H9 (cell line): ENCODE results near the gene KLHL21. TPM values are rescaled to one million over a fixed set of nuclear protein-coding genes. Genes with fewer than 3 reads are reported as not detected.

ENCODE experiments used
- DNase-seq: peaks from one replicate; pipeline ENCODE4 v3.0.0-alpha.2; 2017
- H2AFZ ChIP-seq: one replicate; pipeline ENCODE4 v1.6.1; 2013; ENCODE audit warnings: mild to moderate bottlenecking, low read length, control low read depth, moderate library complexity
- H2AK5ac ChIP-seq: 2 replicates; pipeline ENCODE4 v1.6.1; 2013; ENCODE audit warnings: low read length, control low read depth, mixed read lengths; ENCODE audit not compliant: insufficient read length
- H2BK120ac ChIP-seq: one replicate; pipeline ENCODE4 v1.6.1; 2013; ENCODE audit warnings: low read depth, mild to moderate bottlenecking, low read length, control low read depth, inconsistent platforms; ENCODE audit not compliant: poor library complexity, severe bottlenecking
- H2BK12ac ChIP-seq: 2 replicates; pipeline ENCODE4 v1.6.1; 2013; ENCODE audit warnings: low read length, control low read depth, mixed read lengths, low read depth; ENCODE audit not compliant: insufficient read length
- H2BK15ac ChIP-seq: 2 replicates; pipeline ENCODE4 v1.6.1; 2013; ENCODE audit warnings: low read depth, low read length, control low read depth
- H2BK20ac ChIP-seq: one replicate; pipeline ENCODE4 v1.6.1; 2013; ENCODE audit warnings: low read depth, mild to moderate bottlenecking, low read length, control low read depth, inconsistent platforms; ENCODE audit not compliant: poor library complexity, severe bottlenecking
- H2BK5ac ChIP-seq: 2 replicates; pipeline ENCODE4 v1.6.1; 2013; ENCODE audit warnings: low read length, control low read depth, mixed read lengths; ENCODE audit not compliant: insufficient read length
- H3K14ac ChIP-seq: 2 replicates; pipeline ENCODE4 v1.6.1; 2013; ENCODE audit warnings: low read length, control low read depth; ENCODE audit not compliant: insufficient read depth
- H3K18ac ChIP-seq: 2 replicates; pipeline ENCODE4 v1.6.1; 2013; ENCODE audit warnings: low read depth, mild to moderate bottlenecking, mixed read lengths, low read length, control low read depth; ENCODE audit not compliant: insufficient read length
- H3K23ac ChIP-seq: 2 replicates; pipeline ENCODE4 v1.6.1; 2013; ENCODE audit warnings: low read length, control low read depth, mixed read lengths, low read depth; ENCODE audit not compliant: insufficient read length
- H3K23me2 ChIP-seq: 2 replicates; pipeline ENCODE4 v1.6.1; 2013; ENCODE audit warnings: low read depth, mild to moderate bottlenecking, mixed read lengths, low read length, control low read depth; ENCODE audit not compliant: insufficient read length, poor library complexity, severe bottlenecking
- H3K27ac ChIP-seq: 2 replicates; pipeline ENCODE4 v1.5.1; 2013; ENCODE audit warnings: low read length, control low read depth, mixed read lengths, low read depth; ENCODE audit not compliant: insufficient read length
- H3K27me3 ChIP-seq: 2 replicates; pipeline ENCODE4 v1.6.1; 2013; ENCODE audit warnings: low read length, control low read depth, inconsistent platforms; ENCODE audit not compliant: insufficient read depth
- H3K4ac ChIP-seq: 2 replicates; pipeline ENCODE4 v1.6.1; 2013; ENCODE audit warnings: low read depth, mild to moderate bottlenecking, control low read depth, inconsistent platforms, low read length, moderate library complexity
- H3K4me1 ChIP-seq: 2 replicates; pipeline ENCODE4 v1.6.1; 2013; ENCODE audit warnings: low read length, control low read depth, inconsistent platforms; ENCODE audit not compliant: insufficient read depth
- H3K4me2 ChIP-seq: 2 replicates; pipeline ENCODE4 v1.6.1; 2013; ENCODE audit warnings: low read length, control low read depth, mixed read lengths; ENCODE audit not compliant: insufficient read length, insufficient read depth
- H3K56ac ChIP-seq: 2 replicates; pipeline ENCODE4 v1.6.1; 2013; ENCODE audit warnings: low read depth, mild to moderate bottlenecking, mixed read lengths, low read length, control low read depth; ENCODE audit not compliant: insufficient read length
- H3K79me1 ChIP-seq: 2 replicates; pipeline ENCODE4 v1.6.1; 2013; ENCODE audit warnings: low read depth, mild to moderate bottlenecking, moderate library complexity, low read length, control low read depth, inconsistent platforms; ENCODE audit not compliant: insufficient read depth, poor library complexity, severe bottlenecking
- H3K79me2 ChIP-seq: 2 replicates; pipeline ENCODE4 v1.6.1; 2013; ENCODE audit warnings: low read length, control low read depth, inconsistent platforms; ENCODE audit not compliant: insufficient read depth
- H3K9ac ChIP-seq: 2 replicates; pipeline ENCODE4 v1.6.1; 2013; ENCODE audit warnings: low read length, control low read depth, mixed read lengths; ENCODE audit not compliant: insufficient read length; ENCODE audit errors: extremely low read depth
- H3K9me3 ChIP-seq: one replicate; pipeline ENCODE4 v1.6.1; 2013; ENCODE audit warnings: low read depth, low read length, inconsistent platforms; ENCODE audit not compliant: control insufficient read depth
- H3T11ph ChIP-seq: one replicate; pipeline ENCODE4 v1.6.1; 2013; ENCODE audit warnings: mild to moderate bottlenecking, low read length, control low read depth, inconsistent platforms
- H4K20me1 ChIP-seq: one replicate; pipeline ENCODE4 v1.6.1; 2013; ENCODE audit not compliant: control insufficient read depth, insufficient read length, insufficient read depth
- H4K5ac ChIP-seq: 2 replicates; pipeline ENCODE4 v1.6.1; 2013; ENCODE audit warnings: low read depth, mild to moderate bottlenecking, mixed read lengths, low read length, control low read depth; ENCODE audit not compliant: insufficient read length
- H4K8ac ChIP-seq: replicated peaks from 2 replicates; pipeline ENCODE4 v1.6.1; 2013; ENCODE audit warnings: low read length, control low read depth, mixed read lengths, low read depth; ENCODE audit not compliant: insufficient read length
- H4K91ac ChIP-seq: 2 replicates; pipeline ENCODE4 v1.6.1; 2013; ENCODE audit warnings: low read depth, mild to moderate bottlenecking, moderate library complexity, mixed read lengths, low read length, control low read depth; ENCODE audit not compliant: insufficient read length
- H3K27ac Mint-ChIP-seq, 3 experiments: 2 replicates in 2 of 3; 3 replicates in 1 of 3; pipeline ENCODE4 v1.8.0; 2020 to 2021; ENCODE audit warnings: mixed read lengths in 3 of 3, mild to moderate bottlenecking in 1 of 3, moderate library complexity in 1 of 3
- H3K27me3 Mint-ChIP-seq: 2 replicates; pipeline ENCODE4 v1.8.0; 2021; ENCODE audit warnings: low read depth, mild to moderate bottlenecking, moderate library complexity, mixed read lengths
- H3K36me3 Mint-ChIP-seq, 3 experiments: 2 replicates in 2 of 3; 3 replicates in 1 of 3; pipeline ENCODE4 v1.8.0; 2020 to 2021; ENCODE audit warnings: low read depth in 3 of 3, mixed read lengths in 3 of 3; ENCODE audit not compliant: insufficient read depth in 1 of 3
- H3K4me1 Mint-ChIP-seq, 2 experiments: 2 replicates each; pipeline ENCODE4 v1.8.0; 2020; ENCODE audit warnings: mixed read lengths in 2 of 2
- H3K4me3 Mint-ChIP-seq, 2 experiments: 2 replicates in 1 of 2; 3 replicates in 1 of 2; pipeline ENCODE4 v1.8.0; 2020 to 2021; ENCODE audit warnings: mild to moderate bottlenecking in 2 of 2, mixed read lengths in 2 of 2, moderate library complexity in 1 of 2
- H3K9me3 Mint-ChIP-seq, 2 experiments: 2 replicates in 1 of 2; 3 replicates in 1 of 2; pipeline ENCODE4 v1.8.0; 2020; ENCODE audit warnings: mild to moderate bottlenecking in 2 of 2, mixed read lengths in 2 of 2, moderate library complexity in 1 of 2
- CTCF ChIP-seq: fragments of 200-600 bp; sonication (generic); conservative IDR thresholded peaks from 3 replicates; pipeline ENCODE4 v1.8.0; 2021; ENCODE audit warnings: antibody characterized with exemption, mild to moderate bottlenecking
- WGBS: extraction: QIAGEN DNeasy Blood & Tissue Kit; methylation state at CpG from one replicate; pipeline ENCODE4 v1.1.7; 2013; ENCODE audit warnings: missing lambda C conversion rate, low lambda C conversion rate, mixed read lengths; ENCODE audit not compliant: insufficient read length; ENCODE audit errors: extremely low coverage; 5-methylcytosine and 5-hydroxymethylcytosine counted together
- total RNA-seq: library from RNA; stranded (reverse); gene quantifications from 2 replicates; pipeline ENCODE4 v1.2.1, GENCODE V29; 2021

KLHL21 gene
- total RNA-seq, 1 experiment from 2014 or later: 31.9 TPM

GRCh38 chr1:6635910-6636760, 33.5 kb upstream of the KLHL21 start:
- no peak overlapping the region for H3K23ac ChIP-seq
- no peaks in the 10 kb centered on the region for H3K4me1 ChIP-seq
- no peak overlapping the region for H3K27ac ChIP-seq
- no peak overlapping the region for H4K91ac ChIP-seq
- no peaks in the 10 kb centered on the region for H3K27me3 ChIP-seq
- Mint-ChIP-seq H3K4me1 (no peaks in the 10 kb centered on the region), H3K4me3 (no peak overlapping the region), H3K36me3 (peaks cover 25 to 86% (median 76%) of the 10 kb centered on the region in 3 experiments), H3K9me3 (no peaks in the 10 kb centered on the region), H3K27ac (no peak overlapping the region; a peak in 1 of 7 replicates), H3K27me3 (no peaks in the 10 kb centered on the region; the same call in 1 of the 2 replicates)
- no peaks in the 10 kb centered on the region for H4K20me1 ChIP-seq
- H3K14ac ChIP-seq: no peak overlapping the region
- H3K56ac ChIP-seq: no peak overlapping the region
- no peaks in the 10 kb centered on the region for H3K9me3 ChIP-seq
- no peak overlapping the region for H3K9ac ChIP-seq
- H2BK20ac ChIP-seq: no peak overlapping the region
- no peaks in the 10 kb centered on the region for H3K79me2 ChIP-seq
- no peak overlapping the region for H4K8ac ChIP-seq
- H2BK15ac ChIP-seq: no peak overlapping the region
- H2BK12ac ChIP-seq: no peak overlapping the region
- H2AK5ac ChIP-seq: no peak overlapping the region
- H2BK5ac ChIP-seq: no peak overlapping the region
- H2AFZ ChIP-seq: no peak overlapping the region
- H3K79me1 ChIP-seq: no peaks in the 10 kb centered on the region
- no peak overlapping the region for H3T11ph ChIP-seq
- no peak overlapping the region for H3K4ac ChIP-seq
- H3K23me2 ChIP-seq: no peaks in the 10 kb centered on the region
- H2BK120ac ChIP-seq: no peak overlapping the region
- no peak overlapping the region for H3K4me2 ChIP-seq
- no peak overlapping the region for H4K5ac ChIP-seq
- no CpG with 5 or more reads among the region's 16 CpGs for WGBS
- no peak for DNase-seq
- H3K18ac ChIP-seq: no peak overlapping the region
- 0 out of 3 replicates have a peak, but pooled peaks have one; percentile 22 for TF ChIP-seq CTCF
